Breast epithelium (tissue), 4 donors: Measurements from ENCODE around the gene XYLT1. TPM values are rescaled to one million over a fixed set of nuclear protein-coding genes. Genes with fewer than 3 reads are reported as not detected.

Source experiments
- DNase-seq, 2 donors: peaks; one replicate each; pipeline ENCODE4 v3.0.0-alpha.2; 2019; ENCODE audit warnings: low spot score in 2 of 2
- H3K27ac ChIP-seq, 2 donors: fragments of 200-600 bp; sonication (generic) in 1 of 2; one replicate each; pipeline ENCODE4 v1.5.1; 2016 to 2019; ENCODE audit warnings: mild to moderate bottlenecking in 1 of 2
- H3K27me3 ChIP-seq, 2 donors: fragments of 200-600 bp; sonication (generic) in 1 of 2; one replicate each; pipeline versions ENCODE4 v1.5.1 to v1.6.0; 2017 to 2019; ENCODE audit warnings: control low read depth in 1 of 2, mild to moderate bottlenecking in 1 of 2
- H3K36me3 ChIP-seq: fragments of 200-600 bp; one replicate; pipeline ENCODE4 v1.5.1; 2019
- H3K4me1 ChIP-seq, 2 donors: fragments of 200-600 bp; sonication (generic); one replicate each; pipeline ENCODE4 v1.5.1; 2016 to 2019; ENCODE audit warnings: control low read depth in 1 of 2
- H3K4me3 ChIP-seq, 3 donors: fragments of 200-600 bp; sonication (generic); 1 replicate in 2 of 3; 2 replicates in 1 of 3; pipeline ENCODE4 v1.5.1; 2016 to 2019; ENCODE audit warnings: mild to moderate bottlenecking in 3 of 3, moderate library complexity in 2 of 3
- H3K9me3 ChIP-seq, 2 donors: fragments of 200-600 bp; sonication (generic) in 1 of 2; one replicate each; pipeline ENCODE4 v1.5.1; 2016 to 2019; ENCODE audit warnings: control low read depth in 1 of 2
- CTCF ChIP-seq, 3 donors: fragments of 450-650 bp; IDR thresholded peaks; one replicate each; pipeline ENCODE4 v1.5.1; 2016 to 2017; ENCODE audit warnings: antibody characterized with exemption in 3 of 3, mild to moderate bottlenecking in 3 of 3, moderate library complexity in 3 of 3
- POLR2A ChIP-seq: fragments of 450-650 bp; IDR thresholded peaks from one replicate; pipeline ENCODE4 v1.6.1; 2016; ENCODE audit warnings: antibody characterized with exemption, mild to moderate bottlenecking, moderate library complexity
- POLR2AphosphoS5 ChIP-seq, 3 donors: sonication (generic); formaldehyde crosslinking; IDR thresholded peaks; one replicate each; pipeline ENCODE4 v1.6.1; 2017; ENCODE audit warnings: antibody characterized with exemption in 3 of 3
- intact Hi-C: fragments of 100-400 bp; cut with DNase I; formaldehyde crosslinking; loops from one replicate; pipeline ENCODE4 v1.15.1; 2023; ENCODE audit warnings: low total_unique reads
- total RNA-seq, 3 donors: library from RNA; depleted of rRNA; stranded (reverse); fragments of >200 nt; gene quantifications; one replicate each; pipeline ENCODE4 v1.1.0, GENCODE V29; 2016

XYLT1 gene
- total RNA-seq, 3 donors from 2014 or later = 11.9 to 32.8 (median 13.8) TPM

- no peaks in the 10 kb centered on the region for H3K9me3 ChIP-seq
- H3K4me3 ChIP-seq = no peak overlapping the region
- H3K27me3 ChIP-seq = no peaks in the 10 kb centered on the region
- intact Hi-C loops = no loop called here
- no peaks in the 10 kb centered on the region for H3K36me3 ChIP-seq
- no peak for TF ChIP-seq CTCF (IDR thresholded peaks at IDR 0.05)
- TF ChIP-seq POLR2AphosphoS5 (IDR thresholded peaks at IDR 0.05) = peak in 2 of 3 donors; percentile 33 to 68
- peak in 1 of 2 donors; percentile 76 for DNase-seq
- H3K27ac ChIP-seq = peak overlapping the region; percentile 78
- peaks cover 0 to 7% of the 10 kb centered on the region in 2 donors for H3K4me1 ChIP-seq
Measured at GRCh38 chr16:17304491-17305119, 166.2 kb downstream of the XYLT1 start.

GRCh38 chr16:17304106-17304490 lies 166.7 kb downstream of the XYLT1 start:
- peaks cover 0 to 7% of the 10 kb centered on the region in 2 donors for H3K4me1 ChIP-seq
- TF ChIP-seq POLR2A = no peak
- H3K9me3 ChIP-seq = no peaks in the 10 kb centered on the region
- H3K27me3 ChIP-seq = no peaks in the 10 kb centered on the region
- intact Hi-C loops = no loop called here
- no peaks in the 10 kb centered on the region for H3K36me3 ChIP-seq
- DNase-seq = no peak
- no peak overlapping the region for H3K4me3 ChIP-seq
- H3K27ac ChIP-seq = peak overlapping the region; percentile 74 to 78

GRCh38 chr16:17303101-17303500 lies 167.7 kb downstream of the XYLT1 start:
- DNase-seq = no peak
- intact Hi-C loops = no loop called here
- H3K27me3 ChIP-seq = no peaks in the 10 kb centered on the region
- no peak overlapping the region for H3K27ac ChIP-seq
- no peaks in the 10 kb centered on the region for H3K9me3 ChIP-seq
- no peak overlapping the region for H3K4me3 ChIP-seq
- no peaks in the 10 kb centered on the region for H3K36me3 ChIP-seq
- H3K4me1 ChIP-seq = peaks cover 0 to 7% of the 10 kb centered on the region in 2 donors
- TF ChIP-seq CTCF (IDR thresholded peaks at IDR 0.05) (no peak), POLR2A (no peak), POLR2AphosphoS5 (IDR thresholded peaks at IDR 0.05) (no peak)

GRCh38 chr16:17302620-17303019 lies 168.1 kb downstream of the XYLT1 start:
- intact Hi-C loops = no loop called here
- Histone ChIP-seq H3K4me1 (peaks cover 0 to 7% of the 10 kb centered on the region in 2 donors), H3K4me3 (no peak overlapping the region), H3K36me3 (no peaks in the 10 kb centered on the region), H3K27me3 (no peaks in the 10 kb centered on the region), H3K9me3 (no peaks in the 10 kb centered on the region), H3K27ac (no peak overlapping the region)
- no peak for DNase-seq
- TF ChIP-seq POLR2AphosphoS5 (IDR thresholded peaks at IDR 0.05) (no peak), CTCF (IDR thresholded peaks at IDR 0.05) (no peak), POLR2A (no peak)

- Histone ChIP-seq H3K27ac (no peak overlapping the region), H3K9me3 (no peaks in the 10 kb centered on the region), H3K4me1 (peaks cover 0 to 7% of the 10 kb centered on the region in 2 donors), H3K36me3 (no peaks in the 10 kb centered on the region), H3K4me3 (no peak overlapping the region), H3K27me3 (no peaks in the 10 kb centered on the region)
- intact Hi-C loops = no loop called here
- no peak for DNase-seq
- TF ChIP-seq POLR2A (no peak), CTCF (IDR thresholded peaks at IDR 0.05) (no peak), POLR2AphosphoS5 (IDR thresholded peaks at IDR 0.05) (no peak)
Measured at GRCh38 chr16:17302214-17302613, 168.5 kb downstream of the XYLT1 start.
